Measurements from ENCODE around the gene LMBR1. TPM values are rescaled to one million over a fixed set of nuclear protein-coding genes. Genes with fewer than 3 reads are reported as not detected.
"Not testable (repeated sequence)": the region's sequence is repeated elsewhere in the genome, so short reads cannot be mapped to it uniquely, and the experiment has no call there.

The LMBR1 gene
- polyA plus RNA-seq, 1 experiment = 20.8 TPM

GRCh38 chr7:156816943-156817572, 75.9 kb downstream of the LMBR1 start:
- ChIA-PET POLR2A (no interaction called here), CTCF (interaction anchor here (0.9 to 2.1 kb wide), 7 partner anchors 8 to 1019 kb away, joined by 3 to 39 read pairs (median 3); no protein-coding TSS in a partner anchor)
- no peak overlapping the region for H3K27ac ChIP-seq (ENCODE audit: low read depth, low read length)

GRCh38 chr7:156811706-156812105, 81.3 kb downstream of the LMBR1 start:
- no peaks in the 10 kb centered on the region for H3K27me3 ChIP-seq (ENCODE audit: control insufficient read depth, insufficient read depth, low read length)
- ChIA-PET CTCF (no interaction called here), POLR2A (no interaction called here)
- no peaks in the 10 kb centered on the region for H3K9me3 ChIP-seq (ENCODE audit: control insufficient read depth, insufficient read depth, low read length)
- H3K4me3 ChIP-seq (ENCODE audit: low read depth, low read length) = no peak overlapping the region
- no peak for DNase-seq (ENCODE audit: low read depth, low spot score)
- H3K27ac ChIP-seq (ENCODE audit: low read depth, low read length) = no peak overlapping the region
- TF ChIP-seq CTCF (IDR thresholded peaks at IDR 0.05; ENCODE audit: low read depth, low read length) = no peak

More at GRCh38 chr7:156816943-156817572, 75.9 kb downstream of the LMBR1 start:
- H3K9me3 ChIP-seq (ENCODE audit: control insufficient read depth, insufficient read depth, low read length) = no peaks in the 10 kb centered on the region
- H3K27me3 ChIP-seq (ENCODE audit: control insufficient read depth, insufficient read depth, low read length) = no peaks in the 10 kb centered on the region
- TF ChIP-seq CTCF (IDR thresholded peaks at IDR 0.05; ENCODE audit: low read depth, low read length) = peak; percentile 55
- DNase-seq (ENCODE audit: low read depth, low spot score) = peak; percentile 4
- no peak overlapping the region for H3K4me3 ChIP-seq (ENCODE audit: low read depth, low read length)

GRCh38 chr7:156803656-156804055, 89.3 kb downstream of the LMBR1 start:
- H3K9me3 ChIP-seq (ENCODE audit: control insufficient read depth, insufficient read depth, low read length); DNase-seq (ENCODE audit: low read depth, low spot score); H3K4me3 ChIP-seq (ENCODE audit: low read depth, low read length); H3K27me3 ChIP-seq (ENCODE audit: control insufficient read depth, insufficient read depth, low read length); CTCF ChIA-PET; H3K27ac ChIP-seq (ENCODE audit: low read depth, low read length); POLR2A ChIA-PET: not testable (repeated sequence)

GRCh38 chr7:156802214-156802613, 90.8 kb downstream of the LMBR1 start:
- H3K27ac ChIP-seq (ENCODE audit: low read depth, low read length) = no peak overlapping the region
- DNase-seq (ENCODE audit: low read depth, low spot score) = no peak
- no peaks in the 10 kb centered on the region for H3K9me3 ChIP-seq (ENCODE audit: control insufficient read depth, insufficient read depth, low read length)
- TF ChIP-seq CTCF (IDR thresholded peaks at IDR 0.05; ENCODE audit: low read depth, low read length) = no peak
- ChIA-PET POLR2A (no interaction called here), CTCF (interaction anchor here (1.3 kb wide), 1 partner anchor 25 kb away, joined by 4 read pairs; no protein-coding TSS in a partner anchor)
- no peaks in the 10 kb centered on the region for H3K27me3 ChIP-seq (ENCODE audit: control insufficient read depth, insufficient read depth, low read length)
- no peak overlapping the region for H3K4me3 ChIP-seq (ENCODE audit: low read depth, low read length)

GRCh38 chr7:156795415-156795814, 97.6 kb downstream of the LMBR1 start:
- ChIA-PET POLR2A (no interaction called here), CTCF (no interaction called here)
- no peaks in the 10 kb centered on the region for H3K9me3 ChIP-seq (ENCODE audit: control insufficient read depth, insufficient read depth, low read length)
- TF ChIP-seq CTCF (IDR thresholded peaks at IDR 0.05; ENCODE audit: low read depth, low read length) = no peak
- no peak overlapping the region for H3K4me3 ChIP-seq (ENCODE audit: low read depth, low read length)
- DNase-seq (ENCODE audit: low read depth, low spot score) = no peak
- H3K27me3 ChIP-seq (ENCODE audit: control insufficient read depth, insufficient read depth, low read length) = no peaks in the 10 kb centered on the region
- H3K27ac ChIP-seq (ENCODE audit: low read depth, low read length) = no peak overlapping the region

Data from AG04450 (cell line).